NCI-H526 treated with DMSO at 0.1 percent for 48 hours (cell line): ENCODE measurements around the gene PLA2G2C.
"Not testable (repeated sequence)": the region's sequence is repeated elsewhere in the genome, so short reads cannot be mapped to it uniquely, and the experiment has no call there.

ENCODE experiments used
- DNase-seq: peaks from one replicate; lab custom pipeline; 2025; lab: John Stamatoyannopoulos, UW

The PLA2G2C gene

DNA sequence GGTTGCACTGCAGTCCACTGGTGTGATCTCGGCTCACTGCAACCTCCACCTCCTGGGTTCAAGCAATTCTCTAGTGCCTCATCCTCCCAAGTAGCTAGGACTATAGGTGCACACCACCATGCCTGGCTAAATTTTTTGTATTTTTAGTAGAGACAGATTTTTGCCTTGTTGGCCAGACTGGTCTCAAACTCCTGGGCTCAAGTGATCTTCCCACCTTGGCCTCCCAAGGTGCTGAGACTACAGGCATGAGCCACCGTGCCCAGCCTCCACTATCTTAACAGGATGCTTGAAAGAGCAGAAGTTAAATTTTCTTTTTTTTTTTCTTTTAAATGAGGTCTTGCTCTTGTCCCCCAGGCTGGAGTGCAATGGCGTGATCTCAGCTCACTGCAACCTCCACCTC lies 55.8 kb downstream of the PLA2G2C start:
- DNase-seq: not testable (repeated sequence)

DNA sequence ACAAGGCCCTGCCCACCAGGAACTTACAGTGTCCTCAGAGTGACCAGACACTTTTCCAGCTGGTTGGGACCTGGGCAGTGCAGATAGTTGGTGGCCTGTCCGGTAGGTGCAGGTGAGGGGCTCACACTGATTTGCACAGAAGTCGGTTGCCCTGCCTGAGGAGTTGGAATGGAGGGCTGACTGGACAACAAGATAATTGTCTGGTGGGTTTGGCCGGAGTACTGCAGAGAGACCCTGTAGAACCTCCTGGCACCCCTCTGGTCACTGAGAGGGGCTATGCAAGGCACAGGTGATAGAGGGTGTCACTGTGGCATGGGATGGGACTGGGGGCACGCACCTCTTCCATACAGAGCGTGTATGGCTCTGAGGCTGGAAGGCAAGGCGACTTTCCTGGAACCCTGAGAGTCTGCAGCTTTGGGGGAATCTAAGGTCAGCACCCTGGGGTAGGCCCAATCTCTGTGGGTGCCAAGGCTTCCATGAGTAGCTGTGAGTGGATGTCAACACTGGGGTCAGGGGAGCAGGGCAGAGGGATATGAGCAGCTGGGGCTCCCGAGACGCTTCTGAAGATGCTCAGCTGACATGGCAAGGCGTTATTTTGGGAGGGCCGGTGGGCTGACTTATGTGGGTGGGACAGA lies 59.4 kb downstream of the PLA2G2C start:
- no peak for DNase-seq

DNA sequence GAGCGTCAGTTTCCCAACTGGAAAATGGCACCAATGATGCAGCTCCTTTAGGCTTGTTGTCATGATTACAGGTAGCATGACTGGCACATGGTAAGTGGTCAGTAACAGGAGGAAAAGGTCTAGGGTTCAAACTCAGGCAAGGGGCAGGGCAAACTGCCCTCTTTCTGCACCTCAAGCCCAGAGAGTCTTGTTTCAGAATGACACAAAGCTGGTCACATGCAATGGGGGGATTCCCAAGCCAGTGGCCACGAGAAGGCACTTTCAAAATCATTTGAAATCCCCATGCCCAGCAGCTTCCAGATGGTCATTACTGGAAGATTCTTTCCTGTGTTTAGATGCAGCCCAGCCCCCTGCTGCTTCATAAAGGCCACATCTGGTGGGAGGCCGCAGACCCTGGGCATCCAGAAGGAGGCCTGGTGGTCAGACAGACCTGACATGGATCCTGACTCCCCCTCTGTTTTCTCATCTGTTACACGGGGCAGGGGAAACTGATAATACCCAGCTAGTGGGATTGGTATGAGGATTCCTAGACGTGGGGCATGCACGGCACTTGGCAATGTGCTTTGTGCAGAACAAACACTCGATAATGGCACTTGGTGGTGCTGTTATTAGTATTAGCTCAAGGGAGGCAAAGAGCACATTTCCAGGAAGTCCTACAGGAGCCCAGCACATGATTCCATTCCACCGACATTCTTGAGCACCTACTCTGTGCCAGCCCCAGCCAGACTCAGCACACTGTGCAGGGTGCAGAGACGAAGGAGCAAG lies 60.1 kb downstream of the PLA2G2C start:
- no peak for DNase-seq

DNA sequence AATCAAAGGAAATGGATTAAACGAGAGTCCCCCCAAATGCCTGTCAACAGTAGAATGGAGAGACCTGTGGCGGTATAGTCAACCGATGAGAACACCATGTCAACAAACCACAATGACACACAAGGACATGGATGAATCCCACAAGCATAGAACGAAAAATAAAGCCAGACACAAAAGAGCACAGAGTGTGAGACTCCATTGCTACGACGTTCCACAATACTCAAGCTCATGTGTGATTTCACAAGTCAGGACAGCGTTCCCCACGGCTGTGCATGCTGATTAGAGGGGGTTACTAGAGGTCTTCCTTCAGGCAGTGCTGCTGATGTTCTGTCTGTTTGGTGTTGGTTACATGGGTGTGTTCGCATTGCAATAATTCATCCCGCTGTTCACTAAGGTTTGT lies 61.2 kb downstream of the PLA2G2C start:
- no peak for DNase-seq

DNA sequence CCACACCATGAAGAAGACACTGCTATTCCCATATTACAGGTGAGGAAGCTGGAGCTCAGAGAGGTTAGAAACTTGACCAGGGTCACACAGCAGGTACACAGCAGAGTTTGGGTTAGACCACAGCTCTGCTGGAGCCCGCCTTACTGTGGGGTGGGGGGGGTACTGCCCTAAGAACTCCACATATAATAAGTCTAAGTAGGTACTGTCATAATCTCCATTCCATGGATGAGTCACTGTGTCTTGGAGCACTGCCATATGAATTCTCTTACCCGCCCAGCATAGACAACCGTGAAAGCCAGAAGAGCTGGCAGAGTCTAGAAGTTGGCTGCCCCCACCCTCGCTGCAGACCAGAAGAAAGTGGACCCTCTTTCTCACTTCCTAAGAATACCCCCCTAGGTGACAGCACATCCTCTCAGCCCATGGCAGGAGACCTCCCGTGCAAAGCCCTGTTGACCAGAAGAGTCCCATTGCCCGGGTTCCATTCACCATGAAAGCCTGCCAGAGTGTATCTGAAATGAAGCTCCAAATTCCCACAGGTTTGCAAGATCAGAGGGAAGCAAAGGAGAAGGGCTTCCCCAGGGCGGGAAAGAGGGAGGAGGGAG lies 61.8 kb downstream of the PLA2G2C start:
- no peak for DNase-seq

DNA sequence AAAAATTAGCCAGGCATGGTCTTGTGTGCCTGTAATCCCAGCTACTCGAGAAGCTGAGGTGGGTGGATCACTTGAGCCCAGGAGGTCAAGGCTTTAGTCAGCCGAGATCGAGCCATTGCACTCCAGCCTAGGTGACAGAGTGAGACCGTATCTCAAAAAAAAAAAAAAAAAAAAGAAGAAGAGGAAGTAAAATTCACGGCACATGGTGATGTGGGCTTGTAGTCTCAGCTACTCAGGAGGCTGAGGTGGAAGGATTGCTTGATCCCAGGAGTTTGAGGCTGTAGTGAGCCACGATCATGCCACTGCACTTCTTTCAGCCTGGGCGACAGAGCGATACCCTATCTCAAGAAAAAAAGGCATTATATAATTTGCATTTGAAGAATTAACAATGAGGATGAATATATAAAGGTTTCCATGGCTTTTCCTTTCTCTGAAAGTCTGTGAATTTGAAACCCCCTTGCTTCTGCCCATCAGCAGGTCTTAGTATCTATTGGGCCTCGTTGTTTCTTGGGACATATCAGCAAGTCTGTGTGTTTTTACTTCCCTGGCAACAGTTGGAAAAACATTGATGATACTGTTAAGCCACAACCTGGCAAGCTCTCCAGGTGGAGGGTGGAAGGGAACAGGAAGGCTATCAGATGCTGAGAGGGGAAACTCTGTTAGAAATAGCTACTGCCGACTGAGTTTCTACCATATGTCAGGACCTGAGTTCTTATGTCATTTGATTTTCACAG lies 62.4 kb downstream of the PLA2G2C start:
- DNase-seq: no peak

DNA sequence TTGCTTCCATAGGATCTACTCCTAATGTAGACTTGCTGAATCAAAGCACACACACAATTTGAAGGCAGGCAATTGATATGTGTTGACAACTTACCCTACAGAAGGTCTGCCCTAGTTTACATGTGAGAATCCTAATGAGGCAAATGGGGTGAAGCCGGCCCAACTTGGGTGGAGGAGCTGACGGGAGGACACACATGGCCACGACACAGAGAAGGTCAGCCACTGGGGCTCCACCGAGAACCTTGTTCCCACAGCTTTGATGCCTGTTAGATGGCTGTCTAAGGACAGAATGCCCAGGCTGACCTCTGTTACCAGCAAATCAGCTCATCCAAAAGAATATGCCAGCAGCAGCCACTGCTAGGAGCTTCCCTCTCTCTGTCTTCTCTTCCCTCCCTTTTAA lies 65.5 kb downstream of the PLA2G2C start:
- DNase-seq: no peak

DNA sequence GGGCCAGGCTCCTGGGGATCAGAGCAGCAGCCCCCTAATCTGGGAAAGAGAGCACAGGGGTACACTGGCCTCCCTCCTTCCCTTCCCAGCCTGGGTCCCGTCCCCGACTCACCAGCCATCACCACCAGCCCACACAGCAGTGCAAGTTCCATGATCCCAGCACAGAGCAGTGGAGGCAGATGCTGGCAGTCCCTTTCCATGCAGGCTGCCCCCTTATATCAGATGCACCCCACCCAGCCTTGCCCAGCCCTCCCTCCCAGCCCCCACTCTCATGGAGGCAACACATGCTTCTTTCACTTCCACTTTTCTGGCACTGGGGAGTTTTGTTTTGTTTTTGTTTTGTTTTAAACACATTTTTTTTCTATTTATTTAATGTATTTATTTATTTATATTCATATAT lies 67.0 kb downstream of the PLA2G2C start, which contains the start of gene PLA2G2D:
TSS of gene PLA2G2D (minus strand) at position 190 of the 400 bp plus-strand sequence. CDS start at position 152, 38 bp downstream.
- DNase-seq: no peak

DNA sequence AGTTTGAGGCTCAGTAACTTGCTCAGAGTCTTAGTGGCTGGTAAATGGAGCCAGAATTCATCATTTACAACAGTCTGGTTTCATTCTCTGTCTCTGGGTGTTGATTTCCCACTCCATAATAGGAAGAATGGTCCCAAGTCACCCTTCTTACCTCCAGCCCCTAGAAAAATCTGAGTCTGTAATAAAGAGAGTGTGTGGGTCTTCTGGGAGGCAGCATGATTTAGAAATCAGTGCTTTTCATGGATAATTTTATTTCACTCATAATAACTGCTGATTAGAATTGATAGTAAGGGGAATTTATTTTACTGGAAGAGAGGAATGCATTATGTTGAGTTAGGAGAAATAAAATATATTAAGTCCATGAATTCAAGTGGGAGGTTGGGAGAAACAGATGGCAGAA lies 69.1 kb downstream of the PLA2G2C start:
- no peak for DNase-seq

DNA sequence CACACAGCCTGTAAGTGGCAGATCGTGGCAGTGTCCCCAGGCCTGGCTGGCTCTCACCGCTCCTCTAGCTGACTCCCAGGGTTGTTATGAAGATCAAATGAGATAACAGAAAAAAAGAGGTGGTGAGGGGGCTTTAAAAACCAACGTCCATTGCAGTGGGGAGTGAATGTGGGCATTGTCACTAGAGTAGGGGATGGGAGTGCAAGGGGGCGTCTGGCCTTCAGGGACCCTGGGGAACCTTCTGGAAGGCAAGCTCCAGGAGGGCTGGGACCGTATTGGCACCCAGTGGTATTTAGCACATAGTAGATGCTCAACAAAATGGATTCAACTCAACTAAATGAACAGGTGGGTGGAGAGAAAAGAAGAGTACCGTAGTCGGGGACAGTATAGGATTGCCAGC lies 70.4 kb downstream of the PLA2G2C start:
- DNase-seq: no peak

DNA sequence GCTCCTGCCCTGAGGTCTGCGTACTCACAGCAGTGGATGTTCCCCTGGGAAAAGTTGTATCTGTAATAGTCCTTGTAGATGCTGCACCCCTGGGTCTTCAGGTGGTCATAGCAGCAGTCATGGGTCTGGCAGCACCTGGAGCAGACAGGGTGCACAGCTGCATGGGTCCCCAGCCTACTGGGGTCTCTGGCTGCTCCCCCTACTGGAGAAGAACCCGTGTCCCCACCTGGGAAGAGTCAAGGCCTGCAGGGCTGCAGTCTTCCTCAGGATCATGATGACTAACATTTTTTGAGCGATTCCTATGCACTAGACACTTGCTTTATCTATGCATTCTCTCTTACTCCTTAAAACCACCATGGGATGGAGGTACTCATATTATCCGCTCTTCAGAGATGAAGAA lies 70.8 kb downstream of the PLA2G2C start:
- no peak for DNase-seq

DNA sequence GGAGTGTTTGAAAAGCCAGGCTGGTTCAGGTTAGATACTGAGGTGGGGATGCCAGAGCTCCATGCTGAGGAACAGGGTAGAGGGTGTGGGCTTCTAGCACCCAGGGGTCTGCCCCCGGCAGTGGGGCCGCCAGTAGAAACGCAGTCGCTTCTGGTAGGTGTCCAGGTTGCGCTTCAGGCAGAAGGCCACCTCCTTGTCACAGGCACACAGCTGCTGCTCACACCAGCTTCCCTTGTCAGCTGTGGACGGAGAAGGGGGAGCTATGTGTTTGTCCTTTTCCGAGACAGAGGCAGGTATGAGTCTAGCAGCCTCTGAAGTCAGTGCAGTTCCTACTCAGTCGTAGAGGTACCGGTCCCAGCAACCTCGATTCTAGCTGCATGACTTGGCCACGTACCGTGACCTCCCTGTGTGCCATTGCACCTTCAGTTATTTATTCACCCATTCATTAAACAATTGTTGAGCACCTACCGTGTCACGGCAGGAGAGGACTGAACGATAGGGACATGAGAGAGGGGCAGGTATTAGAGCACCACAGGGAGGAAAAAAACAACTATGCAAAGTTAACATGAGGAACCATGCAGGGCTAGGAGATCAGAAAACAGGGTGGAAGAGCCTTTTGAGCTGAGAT lies 72.2 kb downstream of the PLA2G2C start:
- no peak for DNase-seq
